GM19193 (cell line): ENCODE measurements around the gene PYM1.

Source experiments
- POLR2A ChIP-seq: IDR thresholded peaks from 4 replicates; pipeline ENCODE4 v1.6.1; 2011; ENCODE audit not compliant: insufficient read depth, insufficient read length; ENCODE audit errors: extremely low read depth

PYM1 gene

GRCh38 chr12:55930771-55931316 is 3.1 kb upstream of the PYM1 start, which contains the start of gene DGKA:
Gene DGKA (plus strand): TSS chr12:55931162. CDS start chr12:55936504, 5,342 bp downstream.
- TF ChIP-seq POLR2A = no peak

GRCh38 chr12:55929306-55929791 is 1.7 kb upstream of the PYM1 start:
- TF ChIP-seq POLR2A = peak; percentile 79

GRCh38 chr12:55926738-55927587 is 731 bp downstream of the PYM1 start:
- TF ChIP-seq POLR2A = peak; percentile 72

GRCh38 chr12:55925870-55926737 is 1.6 kb downstream of the PYM1 start:
- no peak for TF ChIP-seq POLR2A

GRCh38 chr12:55925371-55925770 is 2.3 kb downstream of the PYM1 start:
- no peak for TF ChIP-seq POLR2A

- no peak for TF ChIP-seq POLR2A
Measured at GRCh38 chr12:55922126-55922525, 5.6 kb downstream of the PYM1 start.

GRCh38 chr12:55915482-55915859 is 12.2 kb downstream of the PYM1 start:
- no peak for TF ChIP-seq POLR2A

GRCh38 chr12:55912908-55913307 is 14.8 kb downstream of the PYM1 start:
- TF ChIP-seq POLR2A = no peak

GRCh38 chr12:55909513-55909884 is 18.2 kb downstream of the PYM1 start:
- no peak for TF ChIP-seq POLR2A

- TF ChIP-seq POLR2A = no peak
Measured at GRCh38 chr12:55908726-55909512, 18.8 kb downstream of the PYM1 start.

GRCh38 chr12:55906056-55906455 is 21.6 kb downstream of the PYM1 start:
- no peak for TF ChIP-seq POLR2A

- TF ChIP-seq POLR2A = no peak
Measured at GRCh38 chr12:55901881-55902490, 25.7 kb downstream of the PYM1 start.

- TF ChIP-seq POLR2A = no peak
Measured at GRCh38 chr12:55899082-55899481, 28.6 kb downstream of the PYM1 start.

- no peak for TF ChIP-seq POLR2A
Measured at GRCh38 chr12:55893723-55894122, 34.0 kb downstream of the PYM1 start.
